Endodermal cell (in vitro differentiated cells): Measurements from ENCODE around the gene SERPINA1. TPM values are rescaled to one million over a fixed set of nuclear protein-coding genes. Genes with fewer than 3 reads are reported as not detected.
"Not testable (repeated sequence)": the region's sequence is repeated elsewhere in the genome, so short reads cannot be mapped to it uniquely, and the experiment has no call there.

Experiments used
- DNase-seq: peaks from one replicate; pipeline ENCODE4 v3.0.0-alpha.2; 2017
- H3K27ac ChIP-seq: 2 replicates; pipeline ENCODE4 v1.5.1; 2013; ENCODE audit warnings: mild to moderate bottlenecking, low read depth, low read length, moderate library complexity
- H3K27me3 ChIP-seq: 2 replicates; pipeline ENCODE4 v1.6.1; 2013; ENCODE audit warnings: mild to moderate bottlenecking, low read length, moderate library complexity; ENCODE audit not compliant: insufficient read depth, control insufficient read depth, poor library complexity, severe bottlenecking
- H3K36me3 ChIP-seq: 2 replicates; pipeline ENCODE4 v1.7.0; 2013; ENCODE audit warnings: mild to moderate bottlenecking, low read length, moderate library complexity; ENCODE audit not compliant: control insufficient read depth, insufficient read depth
- H3K4me1 ChIP-seq: one replicate; pipeline ENCODE4 v1.7.0; 2013; ENCODE audit warnings: low read length; ENCODE audit not compliant: control insufficient read depth, insufficient read depth
- H3K4me3 ChIP-seq: 2 replicates; pipeline ENCODE4 v1.5.1; 2013; ENCODE audit warnings: mild to moderate bottlenecking, low read length, moderate library complexity
- H3K9ac ChIP-seq: 2 replicates; pipeline ENCODE4 v1.6.1; 2013; ENCODE audit warnings: mild to moderate bottlenecking, low read length, moderate library complexity; ENCODE audit not compliant: poor library complexity, severe bottlenecking; ENCODE audit errors: extremely low read depth
- H3K9me3 ChIP-seq: 2 replicates; pipeline ENCODE4 v1.6.1; 2013; ENCODE audit warnings: mild to moderate bottlenecking, low read length, moderate library complexity; ENCODE audit not compliant: control insufficient read depth
- H3K27ac Mint-ChIP-seq: 2 replicates; pipeline ENCODE4 v1.8.0; 2020; ENCODE audit warnings: mixed read lengths
- H3K27me3 Mint-ChIP-seq: 2 replicates; pipeline ENCODE4 v1.8.0; 2021; ENCODE audit warnings: mild to moderate bottlenecking, mixed read lengths; ENCODE audit not compliant: insufficient read depth
- H3K36me3 Mint-ChIP-seq: 2 replicates; pipeline ENCODE4 v1.8.0; 2020; ENCODE audit warnings: low read depth, mixed read lengths
- H3K4me1 Mint-ChIP-seq: 2 replicates; pipeline ENCODE4 v1.8.0; 2020; ENCODE audit warnings: mixed read lengths
- H3K4me3 Mint-ChIP-seq: 2 replicates; pipeline ENCODE4 v1.8.0; 2020; ENCODE audit warnings: mild to moderate bottlenecking, moderate library complexity, mixed read lengths
- H3K9me3 Mint-ChIP-seq: 2 replicates; pipeline ENCODE4 v1.8.0; 2020; ENCODE audit warnings: mild to moderate bottlenecking, mixed read lengths
- WGBS, 2 experiments: methylation state at CpG; one replicate each; pipeline versions ENCODE4 v1.1.5 to v1.1.7; 2013; ENCODE audit warnings: missing lambda C conversion rate in 2 of 2, mixed read lengths in 1 of 2; ENCODE audit not compliant: insufficient coverage in 1 of 2, insufficient read length in 1 of 2; 5-methylcytosine and 5-hydroxymethylcytosine counted together
- total RNA-seq, 2 donors: library from RNA; stranded (reverse); fragmentation: NEBNext Ultra II Directional in 1 of 2; extraction: Animal tissue kit (Norgen Biotek cat#: 25700) in 1 of 2; gene quantifications; 2 replicates in 1 of 2; 3 replicates in 1 of 2; pipeline ENCODE4 v1.2.1, GENCODE V29; 2021
- TF ChIP-seq, protein P1 (sequence below): fragments of 200-600 bp; sonication (generic); conservative IDR thresholded peaks from 2 replicates; pipeline ENCODE4 v1.5.0; 2021; ENCODE audit warnings: antibody characterized with exemption, mild to moderate bottlenecking

SERPINA1 gene
- total RNA-seq, 2 donors from 2014 or later = 1.2 TPM; not detected in 1

DNA sequence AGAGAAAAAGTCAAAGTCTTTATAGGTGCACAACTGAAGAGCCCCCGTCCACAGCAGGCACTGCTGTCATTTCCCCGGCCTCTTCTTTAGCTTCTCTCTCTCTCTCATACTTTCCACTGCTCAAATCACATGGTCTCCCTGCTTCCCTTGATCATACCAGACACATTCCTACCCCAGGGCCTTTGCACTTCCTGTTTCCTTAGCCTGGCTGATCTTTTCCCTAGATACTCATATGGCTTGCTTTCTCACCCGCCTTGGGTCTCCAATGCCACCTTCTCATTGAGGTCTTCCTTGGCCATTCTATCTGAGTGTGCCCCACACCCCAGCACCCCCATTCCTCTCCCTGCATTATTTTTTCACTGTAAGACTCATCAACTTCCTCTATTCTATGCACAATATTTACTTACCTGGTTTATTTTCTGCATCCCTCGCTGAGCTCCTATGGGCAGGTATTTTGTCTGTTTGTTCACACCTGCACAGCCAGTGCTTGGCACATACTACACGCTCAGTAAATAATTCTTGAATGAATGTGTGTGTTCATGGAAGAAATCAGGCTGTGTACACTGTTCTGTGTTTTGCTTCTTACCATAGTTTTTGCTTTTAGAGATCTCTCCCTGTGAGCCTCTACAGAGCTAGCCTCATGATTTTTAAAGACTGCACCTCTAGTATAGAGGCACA lies 31.9 kb downstream of the SERPINA1 start:
- Mint-ChIP-seq H3K36me3 (no peaks in the 10 kb centered on the region), H3K27ac (no peak overlapping the region), H3K4me1 (no peaks in the 10 kb centered on the region), H3K9me3 (peaks cover 10% of the 10 kb centered on the region), H3K27me3 (peaks cover 3% of the 10 kb centered on the region), H3K4me3 (no peak overlapping the region)
- no peak for DNase-seq
- Histone ChIP-seq H3K27ac (no peak overlapping the region), H3K4me1 (no peaks in the 10 kb centered on the region), H3K9me3 (no peaks in the 10 kb centered on the region), H3K4me3 (no peak overlapping the region), H3K27me3 (no peaks in the 10 kb centered on the region), H3K9ac (no peak overlapping the region), H3K36me3 (no peaks in the 10 kb centered on the region)
- WGBS, 2 experiments = 96 to 100% methylated on average over 2 to 5 of the region's 5 CpGs
- TF ChIP-seq, protein P1, sequence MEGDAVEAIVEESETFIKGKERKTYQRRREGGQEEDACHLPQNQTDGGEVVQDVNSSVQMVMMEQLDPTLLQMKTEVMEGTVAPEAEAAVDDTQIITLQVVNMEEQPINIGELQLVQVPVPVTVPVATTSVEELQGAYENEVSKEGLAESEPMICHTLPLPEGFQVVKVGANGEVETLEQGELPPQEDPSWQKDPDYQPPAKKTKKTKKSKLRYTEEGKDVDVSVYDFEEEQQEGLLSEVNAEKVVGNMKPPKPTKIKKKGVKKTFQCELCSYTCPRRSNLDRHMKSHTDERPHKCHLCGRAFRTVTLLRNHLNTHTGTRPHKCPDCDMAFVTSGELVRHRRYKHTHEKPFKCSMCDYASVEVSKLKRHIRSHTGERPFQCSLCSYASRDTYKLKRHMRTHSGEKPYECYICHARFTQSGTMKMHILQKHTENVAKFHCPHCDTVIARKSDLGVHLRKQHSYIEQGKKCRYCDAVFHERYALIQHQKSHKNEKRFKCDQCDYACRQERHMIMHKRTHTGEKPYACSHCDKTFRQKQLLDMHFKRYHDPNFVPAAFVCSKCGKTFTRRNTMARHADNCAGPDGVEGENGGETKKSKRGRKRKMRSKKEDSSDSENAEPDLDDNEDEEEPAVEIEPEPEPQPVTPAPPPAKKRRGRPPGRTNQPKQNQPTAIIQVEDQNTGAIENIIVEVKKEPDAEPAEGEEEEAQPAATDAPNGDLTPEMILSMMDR = no peak

DNA sequence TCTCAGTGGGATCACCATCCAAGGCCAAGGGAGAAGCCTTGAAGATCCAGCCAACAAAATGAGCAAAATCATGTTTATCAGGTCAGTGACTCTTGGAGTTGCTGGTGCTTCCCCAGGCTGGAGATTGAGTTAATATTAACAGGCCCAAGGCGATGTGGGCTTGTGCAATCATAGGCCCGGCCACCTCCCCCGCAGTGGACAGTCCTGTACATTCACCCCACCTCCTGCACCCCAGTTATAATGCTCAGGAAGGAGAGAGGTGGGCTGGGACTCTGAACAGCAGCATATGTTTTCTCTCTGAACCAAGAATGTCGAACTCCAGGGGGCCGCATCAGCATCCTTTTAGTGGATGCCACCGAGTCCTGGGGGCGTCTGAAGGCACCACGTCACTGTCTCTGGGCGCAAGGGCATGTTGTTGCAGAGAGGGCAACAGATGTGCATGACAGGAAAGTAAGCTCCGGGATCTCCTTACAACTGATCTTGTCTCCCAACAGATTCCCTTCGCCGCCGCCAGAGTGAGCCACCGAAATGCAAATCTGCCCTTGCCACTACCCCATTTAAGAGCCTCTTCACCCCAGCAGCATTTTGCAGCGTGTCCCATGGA lies 33.1 kb downstream of the SERPINA1 start:
- Histone ChIP-seq H3K4me3 (no peak overlapping the region), H3K9me3 (no peaks in the 10 kb centered on the region), H3K27ac (no peak overlapping the region), H3K9ac (no peak overlapping the region), H3K4me1 (no peaks in the 10 kb centered on the region), H3K27me3 (no peaks in the 10 kb centered on the region), H3K36me3 (no peaks in the 10 kb centered on the region)
- Mint-ChIP-seq H3K4me3 (no peak overlapping the region), H3K27ac (no peak overlapping the region), H3K9me3 (peaks cover 10% of the 10 kb centered on the region), H3K27me3 (peaks cover 8% of the 10 kb centered on the region), H3K4me1 (no peaks in the 10 kb centered on the region), H3K36me3 (no peaks in the 10 kb centered on the region)
- 30 to 38% methylated on average over 4 to 14 of the region's 15 CpGs for WGBS, 2 experiments
- DNase-seq = peak; percentile 84
- TF ChIP-seq, protein P1 = peak; percentile 72

DNA sequence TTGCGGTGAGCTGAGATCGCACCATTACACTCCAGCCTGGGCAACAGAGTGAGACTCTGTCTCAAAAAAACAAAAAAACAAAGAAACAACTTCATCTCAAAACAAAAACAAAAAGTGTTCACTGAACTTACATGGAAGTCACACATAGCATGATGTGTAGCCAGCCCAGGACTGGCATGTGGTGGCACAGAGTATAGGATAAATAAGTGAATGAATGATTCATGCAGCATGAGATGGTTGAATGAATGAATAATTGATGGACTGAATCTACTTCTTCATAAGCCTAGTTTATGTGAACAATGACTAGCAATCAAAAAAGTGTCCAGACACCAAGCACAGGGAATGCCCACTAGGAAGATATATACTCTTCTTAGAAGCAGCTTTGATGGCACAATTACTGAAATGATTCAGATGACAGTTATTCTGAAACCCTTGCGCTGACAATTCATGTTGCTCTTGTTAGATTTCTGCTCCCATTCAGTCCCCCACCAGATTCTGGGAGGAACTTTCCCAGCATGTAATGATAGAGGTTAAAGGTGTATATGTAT lies 33.7 kb downstream of the SERPINA1 start:
- no peaks in the 10 kb centered on the region for H3K4me1 Mint-ChIP-seq
- Histone ChIP-seq H3K27ac (no peak overlapping the region), H3K9me3 (no peaks in the 10 kb centered on the region), H3K4me1 (no peaks in the 10 kb centered on the region), H3K9ac (no peak overlapping the region), H3K36me3 (no peaks in the 10 kb centered on the region), H3K4me3 (no peak overlapping the region), H3K27me3 (no peaks in the 10 kb centered on the region)
- TF ChIP-seq, protein P1 = no peak
- 80 to 99% methylated on average over 3 of the region's 3 CpGs for WGBS, 2 experiments
- H3K27me3 Mint-ChIP-seq = peaks cover 9% of the 10 kb centered on the region
- no peak overlapping the region for H3K27ac Mint-ChIP-seq
- no peak overlapping the region for H3K4me3 Mint-ChIP-seq
- H3K9me3 Mint-ChIP-seq = peaks cover 10% of the 10 kb centered on the region
- H3K36me3 Mint-ChIP-seq = no peaks in the 10 kb centered on the region
- DNase-seq = no peak

DNA sequence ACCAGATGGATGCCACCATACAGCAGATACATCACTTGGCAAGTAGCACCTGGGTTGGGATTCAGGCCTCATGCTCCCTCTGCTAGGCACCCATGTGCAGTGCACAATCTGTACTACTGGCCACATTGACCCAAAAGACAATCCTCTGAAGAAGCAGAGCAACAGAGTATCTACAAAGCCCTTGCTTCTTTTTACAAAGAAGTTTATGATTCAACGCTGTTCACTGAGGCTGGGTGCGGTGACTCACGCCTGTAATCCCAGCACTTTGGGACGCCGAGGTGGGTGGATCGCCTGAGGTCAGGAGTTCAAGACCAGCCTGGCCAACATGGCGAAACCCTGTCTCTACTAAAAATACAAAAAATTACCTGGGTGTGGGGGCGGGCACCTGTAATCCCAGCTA lies 34.2 kb downstream of the SERPINA1 start:
- H3K36me3 ChIP-seq, H3K36me3 Mint-ChIP-seq, H3K9ac ChIP-seq, H3K27me3 ChIP-seq, H3K4me3 ChIP-seq, H3K4me1 ChIP-seq, H3K27ac ChIP-seq, H3K9me3 ChIP-seq, H3K27ac Mint-ChIP-seq, H3K4me3 Mint-ChIP-seq, DNase-seq, H3K27me3 Mint-ChIP-seq, H3K4me1 Mint-ChIP-seq: not testable (repeated sequence)
- WGBS, 2 experiments = 93 to 94% methylated on average over 8 of the region's 8 CpGs
- peaks cover 10% of the 10 kb centered on the region for H3K9me3 Mint-ChIP-seq
